Measurements from ENCODE around the gene DARS1.

DARS1 gene

GRCh38 chr2:135947483-135947882 is 37.9 kb downstream of the DARS1 start:
- H3K9me3 ChIP-seq (ENCODE audit: low read length), result no peaks in the 10 kb centered on the region
- no peaks in the 10 kb centered on the region for H3F3A ChIP-seq (ENCODE audit: insufficient read depth, low read length)
- no peak overlapping the region for H2AFZ ChIP-seq (ENCODE audit: low read length)
- no peak for TF ChIP-seq CTCF (IDR thresholded peaks at IDR 0.05; ENCODE audit: low read length)
- TF ChIP-seq EZH2 (IDR thresholded peaks at IDR 0.05; ENCODE audit: borderline replicate concordance, low read length), result no peak
- peaks cover 76% of the 10 kb centered on the region for H3K36me3 ChIP-seq (ENCODE audit: insufficient read depth, low read length)
- H4K20me1 ChIP-seq (ENCODE audit: insufficient read depth, low read length), result no peaks in the 10 kb centered on the region
- H3K4me3 ChIP-seq (ENCODE audit: low read depth, low read length, poor library complexity, severe bottlenecking), result no peak overlapping the region
- H3K79me2 ChIP-seq (ENCODE audit: insufficient read depth, low read length), result peaks cover 48% of the 10 kb centered on the region
- peaks cover 4% of the 10 kb centered on the region for H3K4me1 ChIP-seq (ENCODE audit: insufficient read depth, low read length, severe bottlenecking)
- H3K9me2 ChIP-seq (ENCODE audit: low read depth, low read length), result no peaks in the 10 kb centered on the region
- H3K4me2 ChIP-seq (ENCODE audit: low read length), result no peak overlapping the region
- H3K9ac ChIP-seq (ENCODE audit: low read length), result no peak overlapping the region
- no peak overlapping the region for H3K27ac ChIP-seq (ENCODE audit: low read depth, low read length, poor library complexity, severe bottlenecking)
- no peaks in the 10 kb centered on the region for H3K27me3 ChIP-seq (ENCODE audit: insufficient read depth, low read length)

DNA sequence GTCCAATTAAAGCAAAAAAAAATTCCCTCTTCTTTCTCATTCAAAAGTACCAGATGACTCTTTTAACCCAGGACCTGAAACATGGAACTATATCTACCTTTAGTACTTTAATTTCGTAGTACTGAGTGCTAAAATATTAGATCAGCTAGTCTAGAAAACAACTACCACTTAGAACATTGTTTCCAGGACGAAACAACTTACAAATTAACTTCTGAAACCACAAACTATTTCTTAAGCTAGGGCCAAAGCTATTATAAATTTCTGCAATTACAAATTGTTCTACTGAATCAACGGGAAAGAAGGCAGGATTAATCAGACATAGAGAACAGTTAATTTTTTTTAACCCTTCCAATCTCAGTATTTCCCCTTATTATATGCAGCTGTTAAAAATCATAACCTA is 39.9 kb downstream of the DARS1 start:
- no peak overlapping the region for H3K4me2 ChIP-seq (ENCODE audit: low read length)
- H3K4me1 ChIP-seq (ENCODE audit: insufficient read depth, low read length, severe bottlenecking), result no peaks in the 10 kb centered on the region
- H4K20me1 ChIP-seq (ENCODE audit: insufficient read depth, low read length), result no peaks in the 10 kb centered on the region
- H3K36me3 ChIP-seq (ENCODE audit: insufficient read depth, low read length), result peaks cover 67% of the 10 kb centered on the region
- no peak for TF ChIP-seq CTCF (IDR thresholded peaks at IDR 0.05; ENCODE audit: low read length)
- no peak for TF ChIP-seq EZH2 (IDR thresholded peaks at IDR 0.05; ENCODE audit: borderline replicate concordance, low read length)
- H3F3A ChIP-seq (ENCODE audit: insufficient read depth, low read length), result no peaks in the 10 kb centered on the region
- no peaks in the 10 kb centered on the region for H3K9me2 ChIP-seq (ENCODE audit: low read depth, low read length)
- H3K4me3 ChIP-seq (ENCODE audit: low read depth, low read length, poor library complexity, severe bottlenecking), result no peak overlapping the region
- H3K27me3 ChIP-seq (ENCODE audit: insufficient read depth, low read length), result no peaks in the 10 kb centered on the region
- no peak overlapping the region for H3K9ac ChIP-seq (ENCODE audit: low read length)
- peaks cover 41% of the 10 kb centered on the region for H3K79me2 ChIP-seq (ENCODE audit: insufficient read depth, low read length)
- H2AFZ ChIP-seq (ENCODE audit: low read length), result no peak overlapping the region
- H3K9me3 ChIP-seq (ENCODE audit: low read length), result no peaks in the 10 kb centered on the region
- H3K27ac ChIP-seq (ENCODE audit: low read depth, low read length, poor library complexity, severe bottlenecking), result no peak overlapping the region

GRCh38 chr2:135944625-135945024 is 40.8 kb downstream of the DARS1 start:
- no peak overlapping the region for H3K4me3 ChIP-seq (ENCODE audit: low read depth, low read length, poor library complexity, severe bottlenecking)
- H2AFZ ChIP-seq (ENCODE audit: low read length), result no peak overlapping the region
- no peak overlapping the region for H3K27ac ChIP-seq (ENCODE audit: low read depth, low read length, poor library complexity, severe bottlenecking)
- H4K20me1 ChIP-seq (ENCODE audit: insufficient read depth, low read length), result no peaks in the 10 kb centered on the region
- H3K27me3 ChIP-seq (ENCODE audit: insufficient read depth, low read length), result no peaks in the 10 kb centered on the region
- no peaks in the 10 kb centered on the region for H3K9me3 ChIP-seq (ENCODE audit: low read length)
- H3K4me1 ChIP-seq (ENCODE audit: insufficient read depth, low read length, severe bottlenecking), result no peaks in the 10 kb centered on the region
- no peak overlapping the region for H3K4me2 ChIP-seq (ENCODE audit: low read length)
- H3K9me2 ChIP-seq (ENCODE audit: low read depth, low read length), result no peaks in the 10 kb centered on the region
- no peak overlapping the region for H3K9ac ChIP-seq (ENCODE audit: low read length)
- peaks cover 32% of the 10 kb centered on the region for H3K79me2 ChIP-seq (ENCODE audit: insufficient read depth, low read length)
- H3F3A ChIP-seq (ENCODE audit: insufficient read depth, low read length), result no peaks in the 10 kb centered on the region
- peaks cover 63% of the 10 kb centered on the region for H3K36me3 ChIP-seq (ENCODE audit: insufficient read depth, low read length)
- no peak for TF ChIP-seq EZH2 (IDR thresholded peaks at IDR 0.05; ENCODE audit: borderline replicate concordance, low read length)
- no peak for TF ChIP-seq CTCF (IDR thresholded peaks at IDR 0.05; ENCODE audit: low read length)
